Cardiac muscle cell (in vitro differentiated cells and primary cell): ENCODE data around the gene SERAC1. TPM values are rescaled to one million over a fixed set of nuclear protein-coding genes. Genes with fewer than 3 reads are reported as not detected.
"Not testable (repeated sequence)": the region's sequence is repeated elsewhere in the genome, so short reads cannot be mapped to it uniquely, and the experiment has no call there.

Experiments
- DNase-seq, 2 donors: peaks; one replicate each; pipeline versions ENCODE4 v3.0.0 to v3.0.0-alpha.2; 2010 to 2017; ENCODE audit warnings: low read depth in 1 of 2, low spot score in 1 of 2
- H3K27ac ChIP-seq: fragments of 200-600 bp; sonication (generic); 2 replicates; pipeline ENCODE4 v1.5.1; 2016
- H3K27me3 ChIP-seq: fragments of 200-600 bp; sonication (generic); 2 replicates; pipeline ENCODE4 v1.6.0; 2016; ENCODE audit warnings: control low read depth
- H3K36me3 ChIP-seq: fragments of 200-600 bp; sonication (generic); 2 replicates; pipeline ENCODE4 v1.5.1; 2016; ENCODE audit warnings: control low read depth
- H3K4me1 ChIP-seq: fragments of 200-600 bp; sonication (generic); 2 replicates; pipeline ENCODE4 v1.8.1; 2017; ENCODE audit warnings: low read depth, mild to moderate bottlenecking, mixed run types
- H3K4me3 ChIP-seq: fragments of 200-600 bp; sonication (generic); 2 replicates; pipeline ENCODE4 v1.5.1; 2016; ENCODE audit warnings: mild to moderate bottlenecking
- H3K9me3 ChIP-seq: fragments of 200-600 bp; sonication (generic); 2 replicates; pipeline ENCODE4 v1.5.1; 2017; ENCODE audit warnings: low read depth, mild to moderate bottlenecking, control low read depth
- CTCF ChIP-seq: IDR thresholded peaks from 2 replicates; pipeline ENCODE4 v1.5.1; 2012; ENCODE audit warnings: low read depth, mild to moderate bottlenecking, low read length
- polyA plus RNA-seq: library from polyadenylated mRNA; unstranded; fragments of >200 nt; fragmentation: Nextera tagmentation; extraction: Ambion mirVana; gene quantifications from 2 replicates; pipeline ENCODE4 v1.2.1, GENCODE V29; 2016
- total RNA-seq: library from RNA; depleted of rRNA; stranded (reverse); fragments of >200 nt; gene quantifications from 2 replicates; pipeline ENCODE4 v1.2.3, GENCODE V29; 2016

The SERAC1 gene
- total and polyA plus RNA-seq, 2 experiments from 2014 or later: 8.7 to 10.2 TPM

DNA sequence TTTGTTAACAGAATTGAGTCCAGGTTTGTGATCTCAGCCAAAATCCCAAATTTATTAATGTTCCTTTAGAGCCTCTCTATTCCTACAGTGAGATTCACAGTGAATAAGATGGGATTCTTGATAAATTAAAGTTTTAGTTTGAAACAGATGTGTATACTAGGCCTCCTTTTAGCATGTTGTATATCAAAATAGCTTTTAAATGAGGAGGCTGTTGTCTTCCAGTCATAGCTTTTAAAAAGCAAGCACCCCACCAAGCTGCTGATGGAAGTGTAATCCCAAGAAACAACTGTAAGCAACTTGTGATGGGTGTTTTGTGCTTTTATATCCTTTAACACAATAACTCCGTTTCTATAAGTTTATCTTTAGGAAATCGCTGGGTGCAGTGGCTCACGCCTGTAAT lies 7.0 kb upstream of the SERAC1 start:
- no peak overlapping the region for H3K27ac ChIP-seq
- H3K9me3 ChIP-seq: no peaks in the 10 kb centered on the region
- no peaks in the 10 kb centered on the region for H3K36me3 ChIP-seq
- no peaks in the 10 kb centered on the region for H3K27me3 ChIP-seq
- no peak for DNase-seq
- no peak for TF ChIP-seq CTCF
- no peak overlapping the region for H3K4me3 ChIP-seq
- no peaks in the 10 kb centered on the region for H3K4me1 ChIP-seq

GRCh38 chr6:158174514-158174913 lies 6.5 kb upstream of the SERAC1 start:
- DNase-seq: peak in 1 of 2 donors; percentile 94
- H3K27ac ChIP-seq: no peak overlapping the region
- no peaks in the 10 kb centered on the region for H3K36me3 ChIP-seq
- no peaks in the 10 kb centered on the region for H3K4me1 ChIP-seq
- no peaks in the 10 kb centered on the region for H3K9me3 ChIP-seq
- no peak for TF ChIP-seq CTCF
- H3K4me3 ChIP-seq: no peak overlapping the region
- H3K27me3 ChIP-seq: no peaks in the 10 kb centered on the region

DNA sequence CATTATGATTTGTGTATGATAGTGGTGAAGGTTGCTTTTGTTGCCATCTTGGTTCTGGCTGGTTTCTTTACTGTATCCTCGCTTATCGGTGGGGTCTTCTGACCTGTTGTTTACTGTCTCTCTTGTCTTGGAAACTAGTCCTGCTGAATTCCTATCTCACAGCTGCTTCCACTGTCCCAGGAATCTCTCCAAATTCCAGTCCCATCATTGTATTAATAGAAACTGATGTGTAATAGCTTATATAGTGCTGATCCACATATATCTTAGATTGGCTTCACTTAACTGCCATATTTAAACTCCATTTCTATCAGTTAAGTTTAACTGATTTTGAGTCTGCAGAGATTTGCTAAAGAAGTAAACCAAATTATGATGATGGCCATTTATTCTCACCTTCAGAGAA lies 6.0 kb upstream of the SERAC1 start:
- Histone ChIP-seq H3K4me3 (no peak overlapping the region), H3K4me1 (no peaks in the 10 kb centered on the region), H3K27ac (no peak overlapping the region), H3K9me3 (no peaks in the 10 kb centered on the region), H3K27me3 (no peaks in the 10 kb centered on the region), H3K36me3 (no peaks in the 10 kb centered on the region)
- DNase-seq: no peak
- TF ChIP-seq CTCF: no peak

DNA sequence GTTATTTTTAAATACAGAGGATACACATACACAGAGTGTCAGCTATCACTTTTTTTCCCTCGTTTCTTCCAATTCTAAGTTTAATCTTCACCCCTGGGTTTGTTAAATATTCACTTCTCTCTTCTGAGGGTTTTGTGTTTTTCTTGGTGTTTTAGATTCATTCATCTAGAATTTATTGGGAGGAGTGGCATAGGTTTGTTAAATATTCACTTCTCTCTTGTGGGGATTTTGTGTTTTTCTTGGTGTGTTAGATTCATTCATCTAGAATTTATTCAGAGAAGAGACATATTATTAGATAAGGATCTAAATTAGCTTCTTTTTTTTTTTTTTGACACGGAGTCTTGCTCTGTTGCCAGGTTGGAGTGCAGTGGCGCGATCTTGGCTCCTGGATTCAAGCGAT lies 3.9 kb upstream of the SERAC1 start:
- no peaks in the 10 kb centered on the region for H3K27me3 ChIP-seq
- H3K4me3 ChIP-seq: no peak overlapping the region
- no peaks in the 10 kb centered on the region for H3K36me3 ChIP-seq
- DNase-seq: no peak
- no peak for TF ChIP-seq CTCF
- no peaks in the 10 kb centered on the region for H3K9me3 ChIP-seq
- no peaks in the 10 kb centered on the region for H3K4me1 ChIP-seq
- H3K27ac ChIP-seq: no peak overlapping the region

DNA sequence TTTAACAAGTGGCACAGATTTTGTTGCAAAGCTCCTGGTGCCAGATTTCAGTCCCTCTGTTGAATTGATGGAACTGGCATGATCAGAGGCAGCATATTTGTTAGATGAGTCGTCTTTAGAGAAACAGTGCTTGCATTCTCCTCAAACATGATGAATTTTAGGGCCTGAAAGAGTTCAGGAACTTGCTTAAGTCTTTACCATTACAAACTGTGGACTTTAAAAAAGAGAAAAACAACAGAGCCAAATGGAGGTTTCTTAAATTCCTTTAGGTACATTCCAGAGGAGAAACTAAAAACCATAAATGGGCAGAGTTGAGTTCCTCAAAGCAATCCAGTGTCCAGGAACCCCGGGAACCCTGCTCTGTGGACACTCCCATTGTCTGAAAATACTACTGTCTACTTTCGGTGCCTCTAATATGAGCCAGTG lies 2.6 kb upstream of the SERAC1 start:
- TF ChIP-seq CTCF: no peak
- H3K27ac ChIP-seq: peak overlapping the region; percentile 52
- no peaks in the 10 kb centered on the region for H3K4me1 ChIP-seq
- no peaks in the 10 kb centered on the region for H3K9me3 ChIP-seq
- H3K4me3 ChIP-seq: no peak overlapping the region
- H3K36me3 ChIP-seq: no peaks in the 10 kb centered on the region
- H3K27me3 ChIP-seq: no peaks in the 10 kb centered on the region
- DNase-seq: peak in 1 of 2 donors; percentile 84

GRCh38 chr6:158169634-158170033 lies 1.6 kb upstream of the SERAC1 start:
- not testable (repeated sequence) for H3K4me3 ChIP-seq, H3K27ac ChIP-seq, H3K4me1 ChIP-seq, H3K9me3 ChIP-seq, H3K36me3 ChIP-seq, H3K27me3 ChIP-seq, DNase-seq
